ENCODE measurements around the gene RAB15.

DNA sequence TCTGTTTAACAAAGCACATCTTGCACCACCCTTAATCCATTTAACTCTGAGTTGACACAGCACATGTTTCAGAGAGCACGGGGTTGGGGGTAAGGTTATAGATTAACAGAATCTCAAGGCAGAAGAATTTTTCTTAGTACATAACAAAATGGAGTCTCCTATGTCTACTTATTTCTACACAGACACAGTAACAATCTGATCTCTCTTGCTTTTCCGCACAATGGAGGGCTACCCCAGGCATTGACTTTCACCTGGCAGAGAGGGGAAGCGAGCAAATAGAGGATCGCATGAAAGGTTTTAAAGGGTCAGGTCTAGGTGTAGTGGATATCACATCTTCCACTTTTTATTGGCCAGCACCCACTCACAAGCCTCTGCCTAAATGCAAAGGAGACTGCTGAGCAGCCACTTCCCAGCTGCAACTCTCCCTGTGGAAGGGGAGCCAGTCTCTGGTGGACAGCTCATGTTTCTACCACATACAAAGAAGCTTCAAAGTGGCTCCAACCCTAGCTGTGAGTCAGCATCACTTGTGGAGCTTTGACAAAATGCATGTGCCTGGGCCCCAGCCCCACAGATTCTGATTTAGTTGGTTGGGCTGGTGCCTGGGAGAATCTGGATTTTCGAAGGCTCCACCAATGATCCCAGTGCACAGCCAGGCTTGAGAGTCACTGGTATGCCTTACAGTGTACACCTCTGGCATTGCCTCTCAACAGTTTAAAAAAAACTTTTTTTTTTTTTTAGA, 7.4 kb upstream of the RAB15 start:
- TF ChIP-seq, protein P1, sequence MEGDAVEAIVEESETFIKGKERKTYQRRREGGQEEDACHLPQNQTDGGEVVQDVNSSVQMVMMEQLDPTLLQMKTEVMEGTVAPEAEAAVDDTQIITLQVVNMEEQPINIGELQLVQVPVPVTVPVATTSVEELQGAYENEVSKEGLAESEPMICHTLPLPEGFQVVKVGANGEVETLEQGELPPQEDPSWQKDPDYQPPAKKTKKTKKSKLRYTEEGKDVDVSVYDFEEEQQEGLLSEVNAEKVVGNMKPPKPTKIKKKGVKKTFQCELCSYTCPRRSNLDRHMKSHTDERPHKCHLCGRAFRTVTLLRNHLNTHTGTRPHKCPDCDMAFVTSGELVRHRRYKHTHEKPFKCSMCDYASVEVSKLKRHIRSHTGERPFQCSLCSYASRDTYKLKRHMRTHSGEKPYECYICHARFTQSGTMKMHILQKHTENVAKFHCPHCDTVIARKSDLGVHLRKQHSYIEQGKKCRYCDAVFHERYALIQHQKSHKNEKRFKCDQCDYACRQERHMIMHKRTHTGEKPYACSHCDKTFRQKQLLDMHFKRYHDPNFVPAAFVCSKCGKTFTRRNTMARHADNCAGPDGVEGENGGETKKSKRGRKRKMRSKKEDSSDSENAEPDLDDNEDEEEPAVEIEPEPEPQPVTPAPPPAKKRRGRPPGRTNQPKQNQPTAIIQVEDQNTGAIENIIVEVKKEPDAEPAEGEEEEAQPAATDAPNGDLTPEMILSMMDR (IDR thresholded peaks at IDR 0.05; ENCODE audit: low read depth, low read length) = no peak
- no peak for TF ChIP-seq EZH2phosphoT487 (IDR thresholded peaks at IDR 0.05; ENCODE audit: low read depth)
